ENCODE results near the gene HYKK. TPM values are rescaled to one million over a fixed set of nuclear protein-coding genes. Genes with fewer than 3 reads are reported as not detected.
A peak's percentile ranks its signal among the peaks of the same experiment; 100 is the strongest.

The HYKK gene, protein sequence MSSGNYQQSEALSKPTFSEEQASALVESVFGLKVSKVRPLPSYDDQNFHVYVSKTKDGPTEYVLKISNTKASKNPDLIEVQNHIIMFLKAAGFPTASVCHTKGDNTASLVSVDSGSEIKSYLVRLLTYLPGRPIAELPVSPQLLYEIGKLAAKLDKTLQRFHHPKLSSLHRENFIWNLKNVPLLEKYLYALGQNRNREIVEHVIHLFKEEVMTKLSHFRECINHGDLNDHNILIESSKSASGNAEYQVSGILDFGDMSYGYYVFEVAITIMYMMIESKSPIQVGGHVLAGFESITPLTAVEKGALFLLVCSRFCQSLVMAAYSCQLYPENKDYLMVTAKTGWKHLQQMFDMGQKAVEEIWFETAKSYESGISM
- total RNA-seq (0.42 and 0.46 TPM in 2 replicates), polyA plus RNA-seq (0.07 and 0.28 TPM in 2 replicates), polyA minus RNA-seq (0.71 TPM in 1 of 2 replicates, not detected in the other)
- total RNA-seq (2013): 0.16 TPM

DNA sequence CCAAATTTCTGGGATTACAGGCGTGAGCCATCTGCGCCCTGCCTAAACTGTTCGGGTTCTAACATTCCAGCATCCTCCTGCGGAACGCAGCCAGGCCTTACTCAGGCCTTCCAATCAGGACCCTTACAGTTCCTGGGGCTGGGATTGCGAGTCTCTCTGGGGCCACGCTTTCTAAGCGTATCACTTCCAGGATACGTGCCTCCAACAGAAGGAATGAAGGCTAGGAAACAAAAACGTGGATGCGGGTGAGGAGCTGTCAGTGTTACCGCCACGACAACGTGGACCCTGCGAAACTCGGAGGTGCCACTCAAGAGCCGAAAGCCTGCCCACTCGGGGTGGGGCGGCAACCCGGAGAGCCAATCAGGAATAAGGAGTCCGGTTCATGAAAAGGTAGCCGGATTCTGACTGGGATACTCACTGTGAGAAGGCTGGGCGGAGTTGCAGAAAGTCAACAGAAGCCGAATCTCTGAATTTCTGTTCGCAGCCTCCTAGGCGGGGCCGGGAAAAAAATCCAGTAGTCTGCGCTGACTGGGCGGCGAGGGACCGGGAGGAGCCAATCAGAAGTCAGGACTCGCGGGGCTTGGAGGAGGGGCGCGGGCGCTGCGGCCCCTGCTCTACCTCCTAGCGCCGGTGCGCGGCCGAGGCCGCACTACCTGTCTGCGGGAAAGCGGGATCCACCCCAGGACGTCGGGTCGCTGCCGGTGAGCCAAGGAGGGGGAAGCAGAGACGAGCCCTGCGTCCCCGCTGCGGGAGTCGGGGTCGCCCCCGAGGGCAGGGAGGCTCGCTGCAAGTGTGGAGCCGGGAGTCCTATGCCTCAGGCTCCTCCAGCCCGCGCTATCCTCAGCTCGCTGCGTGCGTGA, at the start of gene HYKK:
Gene HYKK (plus strand): TSS at position 607 of the 860 bp plus-strand sequence. CDS start 5,512 bp downstream, outside the sequence.
- H3K4me3 ChIP-seq (ENCODE audit: control extremely low read depth in 1 of 5, extremely low read depth in 1 of 5, insufficient read depth in 1 of 5, low read depth in 2 of 5, low read length in 4 of 5): peak within 1 kb of the TSS; percentile 60 to 96 (median 70)
- ChIA-PET POLR2A (no interaction called here), CTCF (no interaction called here)
- TF ChIP-seq, protein P1, sequence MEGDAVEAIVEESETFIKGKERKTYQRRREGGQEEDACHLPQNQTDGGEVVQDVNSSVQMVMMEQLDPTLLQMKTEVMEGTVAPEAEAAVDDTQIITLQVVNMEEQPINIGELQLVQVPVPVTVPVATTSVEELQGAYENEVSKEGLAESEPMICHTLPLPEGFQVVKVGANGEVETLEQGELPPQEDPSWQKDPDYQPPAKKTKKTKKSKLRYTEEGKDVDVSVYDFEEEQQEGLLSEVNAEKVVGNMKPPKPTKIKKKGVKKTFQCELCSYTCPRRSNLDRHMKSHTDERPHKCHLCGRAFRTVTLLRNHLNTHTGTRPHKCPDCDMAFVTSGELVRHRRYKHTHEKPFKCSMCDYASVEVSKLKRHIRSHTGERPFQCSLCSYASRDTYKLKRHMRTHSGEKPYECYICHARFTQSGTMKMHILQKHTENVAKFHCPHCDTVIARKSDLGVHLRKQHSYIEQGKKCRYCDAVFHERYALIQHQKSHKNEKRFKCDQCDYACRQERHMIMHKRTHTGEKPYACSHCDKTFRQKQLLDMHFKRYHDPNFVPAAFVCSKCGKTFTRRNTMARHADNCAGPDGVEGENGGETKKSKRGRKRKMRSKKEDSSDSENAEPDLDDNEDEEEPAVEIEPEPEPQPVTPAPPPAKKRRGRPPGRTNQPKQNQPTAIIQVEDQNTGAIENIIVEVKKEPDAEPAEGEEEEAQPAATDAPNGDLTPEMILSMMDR (IDR thresholded peaks at IDR 0.05): no peak
- no peak for TF ChIP-seq EZH2 (IDR thresholded peaks at IDR 0.05; ENCODE audit: borderline replicate concordance, insufficient read depth, low read depth, low read length, poor library complexity, severe bottlenecking)
- peaks cover 10 to 14% of the 10 kb centered on the region in 2 donors for H3K4me1 ChIP-seq (ENCODE audit: control insufficient read depth in 2 of 2, insufficient read depth in 2 of 2, low read length in 2 of 2)
- H3K9me3 Mint-ChIP-seq (ENCODE audit: insufficient read depth): no peaks in the 10 kb centered on the region
- no peak within 1 kb of the TSS for H3K27ac ChIP-seq (ENCODE audit: low read length in 2 of 2)
- peak within 1 kb of the TSS; percentile 95 for H2AFZ ChIP-seq (ENCODE audit: insufficient read depth, low read depth, low read length, poor library complexity, severe bottlenecking)
- intact Hi-C loops (cut with micrococcal nuclease): loop anchor here (1.0 kb wide), 1 partner anchor 33 kb away; the partner anchor contains the start of gene PSMA4
- peaks cover 20% of the 10 kb centered on the region for H3K27me3 Mint-ChIP-seq
- WGBS (ENCODE audit: insufficient coverage): 4% methylated on average over 63 of the region's 63 CpGs
- H3K27me3 ChIP-seq (replicated peaks in 1 of 4; ENCODE audit: control extremely low read depth in 1 of 4, control insufficient read depth in 3 of 4, insufficient read depth in 4 of 4, low read length in 3 of 4): peaks cover 0 to 18% (median 6%) of the 10 kb centered on the region in 4 experiments
- peak within 1 kb of the TSS; percentile 91 for H3K4me2 ChIP-seq (replicated peaks; ENCODE audit: low read depth, low read length, poor library complexity, severe bottlenecking)
- H3K27ac Mint-ChIP-seq: peak within 1 kb of the TSS; percentile 41
- H3K79me2 ChIP-seq (ENCODE audit: control insufficient read depth, insufficient read depth, low read length): no peaks in the 10 kb centered on the region
- H3K4me3 Mint-ChIP-seq: peak within 1 kb of the TSS; percentile 90
- peaks cover 16% of the 10 kb centered on the region for H3K4me1 Mint-ChIP-seq
- peak; percentile 80 for ATAC-seq (ENCODE audit: low read depth)
- H3K9ac ChIP-seq (ENCODE audit: low read length): peak within 1 kb of the TSS; percentile 88
- no peaks in the 10 kb centered on the region for H3K9me3 ChIP-seq (ENCODE audit: control extremely low read depth in 1 of 3, control insufficient read depth in 2 of 3, insufficient read depth in 1 of 3, low read length in 2 of 3)
- no peaks in the 10 kb centered on the region for H4K20me1 ChIP-seq (ENCODE audit: control insufficient read depth, insufficient read depth, low read length, poor library complexity, severe bottlenecking)
- peak; percentile 63 for DNase-seq
- no peaks in the 10 kb centered on the region for H3K36me3 ChIP-seq (replicated peaks in 1 of 2; ENCODE audit: control extremely low read depth in 1 of 2, control insufficient read depth in 1 of 2, extremely low read depth in 1 of 2, insufficient read depth in 2 of 2, low read length in 1 of 2)
